Sigmoid colon (tissue), 7 donors: ENCODE measurements around the gene CA12. TPM values are rescaled to one million over a fixed set of nuclear protein-coding genes. Genes with fewer than 3 reads are reported as not detected.

Experiments
- DNase-seq: peaks from one replicate; pipeline ENCODE4 v3.0.0-alpha.2; 2019
- H3K27ac ChIP-seq, 4 donors: fragments of 200-600 bp; sonication (generic); one replicate each; pipeline ENCODE4 v1.5.1; 2016 to 2019; ENCODE audit warnings: mild to moderate bottlenecking in 1 of 4
- H3K27me3 ChIP-seq, 3 donors: fragments of 200-600 bp; sonication (generic); one replicate each; pipeline ENCODE4 v1.5.1; 2019; ENCODE audit warnings: mild to moderate bottlenecking in 1 of 3
- H3K36me3 ChIP-seq, 4 donors: fragments of 200-600 bp; sonication (generic); one replicate each; pipeline ENCODE4 v1.5.1; 2016 to 2019
- H3K4me1 ChIP-seq, 4 donors: fragments of 200-600 bp; sonication (generic); one replicate each; pipeline ENCODE4 v1.5.1; 2017 to 2019
- H3K4me3 ChIP-seq, 4 donors: fragments of 200-600 bp; sonication (generic); one replicate each; pipeline ENCODE4 v1.5.1; 2017 to 2019; ENCODE audit warnings: mild to moderate bottlenecking in 2 of 4, moderate library complexity in 1 of 4
- H3K9me3 ChIP-seq, 4 donors: fragments of 200-600 bp in 3 of 4; sonication (generic) in 3 of 4; one replicate each; pipeline versions ENCODE4 v1.5.1 to v1.6.1; 2013 to 2019
- EP300 ChIP-seq, 4 donors: sonication (generic); formaldehyde crosslinking; IDR thresholded peaks; one replicate each; pipeline ENCODE4 v1.6.1; 2017; ENCODE audit warnings: antibody characterized with exemption in 4 of 4
- POLR2A ChIP-seq, 2 donors: fragments of 450-650 bp; IDR thresholded peaks; one replicate each; pipeline ENCODE4 v1.6.1; 2016; ENCODE audit warnings: antibody characterized with exemption in 2 of 2, mild to moderate bottlenecking in 2 of 2, moderate library complexity in 2 of 2
- POLR2AphosphoS5 ChIP-seq, 4 donors: sonication (generic); formaldehyde crosslinking; IDR thresholded peaks; one replicate each; pipeline ENCODE4 v1.6.1; 2017; ENCODE audit warnings: antibody characterized with exemption in 4 of 4
- WGBS, 2 donors: extraction: QIAGEN DNeasy Blood & Tissue Kit; methylation state at CpG; one replicate each; pipeline ENCODE4 v1.1.7; 2013; 5-methylcytosine and 5-hydroxymethylcytosine counted together
- intact Hi-C: fragments of 100-400 bp; cut with DNase I; formaldehyde crosslinking; loops from one replicate; pipeline ENCODE4 v1.15.1; 2023
- polyA plus RNA-seq, 3 donors: library from polyadenylated mRNA; stranded (reverse); fragments of 200-250 nt; gene quantifications; one replicate each; pipeline ENCODE4 v1.2.3, GENCODE V29; 2013
- total RNA-seq, 4 donors: library from RNA; depleted of rRNA; stranded (reverse); fragments of >200 nt; gene quantifications; one replicate each; pipeline ENCODE4 v1.1.0, GENCODE V29; 2016
- TF ChIP-seq, protein P1 (sequence below), 4 experiments: fragments of 450-650 bp in 3 of 4; fragments of 200-600 bp in 1 of 4; IDR thresholded peaks; one replicate each; pipeline ENCODE4 v1.5.1; 2016 to 2019; ENCODE audit warnings: antibody characterized with exemption in 4 of 4, mild to moderate bottlenecking in 3 of 4, moderate library complexity in 2 of 4
- donor health status: healthy with polysubstance abuse.
- donor health status: Bipolar disorder and iron deficiency.
- donor health status: healthy.

Gene CA12
- total and polyA plus RNA-seq, 7 donors: 0.14 to 76.2 (median 2.2) TPM

DNA sequence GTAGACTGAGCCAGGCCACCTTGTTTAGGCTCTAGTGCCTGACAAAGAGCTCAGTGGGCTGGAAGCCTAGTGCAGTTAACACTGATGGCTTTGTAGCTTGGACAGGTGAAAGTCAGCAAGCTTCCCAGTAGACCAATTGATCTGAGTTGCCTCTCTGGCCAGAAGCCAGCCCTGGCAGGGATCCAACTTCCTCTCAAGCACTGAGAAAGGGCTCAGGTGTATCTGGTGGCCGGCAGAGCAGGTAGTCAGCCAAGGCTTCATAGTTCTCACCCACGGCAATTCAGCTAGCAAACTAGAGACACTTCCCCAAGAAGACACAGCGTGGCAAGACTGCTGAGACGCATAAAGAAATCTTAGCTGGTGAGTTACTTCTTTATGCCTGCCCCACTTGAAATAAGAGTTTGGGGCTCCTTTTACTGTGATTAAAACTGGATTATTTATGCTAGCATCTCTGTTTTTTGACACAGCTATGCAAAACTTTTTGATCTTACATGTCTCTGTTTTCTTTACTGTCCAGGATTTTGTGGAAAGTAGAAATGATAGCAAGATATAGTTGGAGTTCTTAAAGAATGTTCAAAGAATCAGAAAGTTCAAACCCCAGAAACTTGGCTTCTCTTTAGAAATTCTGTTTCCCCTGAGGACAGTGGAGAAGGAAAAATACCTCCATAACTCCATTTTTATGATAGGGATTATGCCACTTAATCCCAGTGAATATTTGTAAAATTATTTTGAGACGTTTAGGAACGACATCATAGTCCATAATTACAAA is 8.4 kb upstream of the CA12 start:
- H3K9me3 ChIP-seq: no peaks in the 10 kb centered on the region
- no peak for TF ChIP-seq POLR2AphosphoS5 (IDR thresholded peaks at IDR 0.05)
- no peak for TF ChIP-seq EP300 (IDR thresholded peaks at IDR 0.05)
- no peak for TF ChIP-seq POLR2A (IDR thresholded peaks at IDR 0.05)
- TF ChIP-seq, protein P1, sequence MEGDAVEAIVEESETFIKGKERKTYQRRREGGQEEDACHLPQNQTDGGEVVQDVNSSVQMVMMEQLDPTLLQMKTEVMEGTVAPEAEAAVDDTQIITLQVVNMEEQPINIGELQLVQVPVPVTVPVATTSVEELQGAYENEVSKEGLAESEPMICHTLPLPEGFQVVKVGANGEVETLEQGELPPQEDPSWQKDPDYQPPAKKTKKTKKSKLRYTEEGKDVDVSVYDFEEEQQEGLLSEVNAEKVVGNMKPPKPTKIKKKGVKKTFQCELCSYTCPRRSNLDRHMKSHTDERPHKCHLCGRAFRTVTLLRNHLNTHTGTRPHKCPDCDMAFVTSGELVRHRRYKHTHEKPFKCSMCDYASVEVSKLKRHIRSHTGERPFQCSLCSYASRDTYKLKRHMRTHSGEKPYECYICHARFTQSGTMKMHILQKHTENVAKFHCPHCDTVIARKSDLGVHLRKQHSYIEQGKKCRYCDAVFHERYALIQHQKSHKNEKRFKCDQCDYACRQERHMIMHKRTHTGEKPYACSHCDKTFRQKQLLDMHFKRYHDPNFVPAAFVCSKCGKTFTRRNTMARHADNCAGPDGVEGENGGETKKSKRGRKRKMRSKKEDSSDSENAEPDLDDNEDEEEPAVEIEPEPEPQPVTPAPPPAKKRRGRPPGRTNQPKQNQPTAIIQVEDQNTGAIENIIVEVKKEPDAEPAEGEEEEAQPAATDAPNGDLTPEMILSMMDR (IDR thresholded peaks at IDR 0.05): no peak
- DNase-seq: no peak
- H3K27me3 ChIP-seq: no peaks in the 10 kb centered on the region
- no peaks in the 10 kb centered on the region for H3K36me3 ChIP-seq
- intact Hi-C loops: no loop called here
- H3K27ac ChIP-seq: no peak overlapping the region
- whole genome bisulfite sequencing, 2 donors: 13 to 55% methylated on average over 6 of the region's 6 CpGs
- no peak overlapping the region for H3K4me3 ChIP-seq
- no peaks in the 10 kb centered on the region for H3K4me1 ChIP-seq

DNA sequence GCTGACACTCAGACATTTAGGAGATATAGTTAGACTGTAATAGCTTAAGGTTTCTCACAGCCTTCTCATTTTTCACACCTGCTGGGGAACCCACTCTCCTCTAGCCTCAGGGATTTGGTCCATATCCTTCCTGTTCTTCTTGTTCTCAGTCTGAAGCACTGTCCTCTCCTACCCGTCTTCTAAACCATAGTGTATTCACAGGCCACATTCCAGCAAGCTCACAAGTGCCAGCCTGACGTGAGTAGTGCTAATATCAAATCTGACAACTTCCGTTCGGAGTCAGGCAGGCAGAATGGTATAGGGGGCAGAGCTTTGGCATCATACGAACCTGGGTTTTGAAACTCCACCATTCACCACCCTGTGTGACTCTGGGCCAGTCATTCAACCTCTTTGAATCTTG is 6.9 kb upstream of the CA12 start:
- TF ChIP-seq POLR2A (IDR thresholded peaks at IDR 0.05) (no peak), EP300 (IDR thresholded peaks at IDR 0.05) (no peak), POLR2AphosphoS5 (IDR thresholded peaks at IDR 0.05) (no peak)
- TF ChIP-seq, protein P1 (IDR thresholded peaks at IDR 0.05): no peak
- no peaks in the 10 kb centered on the region for H3K36me3 ChIP-seq
- intact Hi-C loops: no loop called here
- DNase-seq: no peak
- H3K27ac ChIP-seq: no peak overlapping the region
- no peak overlapping the region for H3K4me3 ChIP-seq
- no peaks in the 10 kb centered on the region for H3K9me3 ChIP-seq
- no peaks in the 10 kb centered on the region for H3K27me3 ChIP-seq
- WGBS, 2 donors: 89 to 93% methylated on average over 5 of the region's 5 CpGs
- H3K4me1 ChIP-seq: no peaks in the 10 kb centered on the region

DNA sequence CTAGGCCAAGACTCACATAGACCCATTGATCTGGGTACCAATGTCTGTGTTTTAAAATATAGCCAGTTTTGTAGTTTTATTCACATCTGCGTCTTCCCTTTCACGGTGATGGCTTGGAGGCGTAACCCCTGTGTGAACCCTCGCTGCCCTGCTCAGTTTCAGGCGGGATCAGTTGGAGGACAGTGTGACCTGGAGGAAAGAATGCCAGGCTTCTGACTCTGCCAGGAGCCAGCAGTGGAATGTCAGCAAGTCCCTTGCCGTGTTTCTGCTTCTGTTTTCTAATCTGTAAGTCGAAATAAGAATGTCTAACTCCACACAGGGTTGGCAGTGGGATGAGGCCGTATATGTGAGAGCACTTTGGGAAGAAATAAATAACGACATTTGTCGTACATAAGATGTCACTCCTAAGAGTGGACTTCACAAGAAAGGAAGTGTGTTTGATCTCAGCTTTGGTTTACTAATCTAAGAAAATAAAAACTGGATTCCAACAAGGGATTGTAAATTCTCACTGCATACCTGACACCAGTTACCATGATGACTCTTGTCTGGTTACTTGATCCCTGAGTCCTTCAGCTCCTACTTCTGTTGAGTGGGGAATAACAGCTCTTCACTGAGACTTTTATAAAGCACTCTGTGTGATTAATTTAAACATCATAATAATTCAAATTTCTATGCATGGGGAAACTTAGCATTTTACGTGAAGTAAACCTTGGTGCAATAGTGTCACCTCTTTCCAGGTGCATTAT is 6.3 kb upstream of the CA12 start:
- 85 to 89% methylated on average over 11 of the region's 11 CpGs for WGBS, 2 donors
- intact Hi-C loops: no loop called here
- no peaks in the 10 kb centered on the region for H3K27me3 ChIP-seq
- no peaks in the 10 kb centered on the region for H3K4me1 ChIP-seq
- H3K36me3 ChIP-seq: no peaks in the 10 kb centered on the region
- DNase-seq: no peak
- H3K27ac ChIP-seq: no peak overlapping the region
- H3K9me3 ChIP-seq: no peaks in the 10 kb centered on the region
- no peak overlapping the region for H3K4me3 ChIP-seq
- TF ChIP-seq, protein P1 (IDR thresholded peaks at IDR 0.05): no peak
- TF ChIP-seq POLR2A (IDR thresholded peaks at IDR 0.05): no peak
- no peak for TF ChIP-seq POLR2AphosphoS5 (IDR thresholded peaks at IDR 0.05)
- TF ChIP-seq EP300 (IDR thresholded peaks at IDR 0.05): no peak

DNA sequence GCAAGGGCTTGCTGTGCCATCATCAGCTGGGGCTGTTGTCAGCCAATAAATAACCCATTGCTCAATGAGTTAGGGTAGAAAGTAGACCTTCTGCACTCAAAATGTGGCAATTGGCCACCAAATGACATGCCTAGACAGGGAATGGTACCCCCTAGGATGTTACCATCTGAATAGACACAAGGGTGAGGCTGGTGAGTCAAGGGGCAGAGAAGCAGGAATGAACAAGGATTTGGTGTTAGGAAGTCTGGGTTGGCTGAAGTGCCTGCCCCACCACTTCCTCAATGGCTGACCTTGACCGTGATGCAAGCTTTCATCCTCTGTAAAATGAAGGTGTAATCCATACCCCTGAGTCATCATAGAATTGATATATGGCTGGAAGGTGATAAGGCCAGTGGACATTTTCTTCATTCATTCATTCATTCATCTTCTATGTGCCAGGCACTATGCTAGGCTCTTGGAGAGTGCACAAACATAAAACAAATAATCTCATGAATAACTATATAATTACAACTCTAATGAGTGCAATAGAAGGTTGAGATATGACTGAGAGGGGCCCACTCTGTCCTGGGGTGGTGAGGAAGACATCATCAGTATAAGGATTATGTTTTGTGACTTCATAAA is 4.4 kb upstream of the CA12 start:
- no peak overlapping the region for H3K4me3 ChIP-seq
- no peak overlapping the region for H3K27ac ChIP-seq
- TF ChIP-seq EP300 (IDR thresholded peaks at IDR 0.05): no peak
- no peak for TF ChIP-seq POLR2A (IDR thresholded peaks at IDR 0.05)
- no peak for TF ChIP-seq POLR2AphosphoS5 (IDR thresholded peaks at IDR 0.05)
- TF ChIP-seq, protein P1 (IDR thresholded peaks at IDR 0.05): no peak
- H3K9me3 ChIP-seq: no peaks in the 10 kb centered on the region
- intact Hi-C loops: no loop called here
- H3K36me3 ChIP-seq: no peaks in the 10 kb centered on the region
- H3K4me1 ChIP-seq: peaks cover 0 to 12% (median 10%) of the 10 kb centered on the region in 4 donors
- DNase-seq: no peak
- 44 to 86% methylated on average over 1 of the region's 1 CpG for WGBS, 2 donors
- H3K27me3 ChIP-seq: peaks cover 0 to 9% (median 0%) of the 10 kb centered on the region in 3 donors
